Activated CD8-positive, alpha-beta T cell treated with anti-CD3 and anti-CD28 coated beads for 36 hours (primary cell): ENCODE data around the gene VIP. TPM values are rescaled to one million over a fixed set of nuclear protein-coding genes. Genes with fewer than 3 reads are reported as not detected.

ENCODE experiments used
- ATAC-seq: fragments of 200-7000 bp; cut with Tn5 transposase; one replicate; pipeline ENCODE4 v1.10.0; 2021; ENCODE audit warnings: mild to moderate bottlenecking, moderate library complexity
- CTCF ChIA-PET: fragments of 350-600 bp; sonication (Branson Sonifier 250); formaldehyde crosslinking; loops from one replicate; lab custom pipeline; 2021; ENCODE audit warnings: antibody characterized with exemption; lab: Charles Lee
- POLR2A ChIA-PET: fragments of 350-600 bp; sonication (Branson Sonifier 250); formaldehyde crosslinking; loops from one replicate; lab custom pipeline; 2021; ENCODE audit warnings: antibody characterized with exemption; lab: Charles Lee
- DNase-seq: peaks from one replicate; pipeline ENCODE4 v3.0.0-alpha.2; 2020
- H3K27ac Mint-ChIP-seq: one replicate; pipeline ENCODE4 v1.8.0; 2021; ENCODE audit warnings: mild to moderate bottlenecking, mixed read lengths
- H3K27me3 Mint-ChIP-seq: one replicate; pipeline ENCODE4 v1.8.0; 2021; ENCODE audit warnings: mixed read lengths
- H3K36me3 Mint-ChIP-seq: one replicate; pipeline ENCODE4 v1.8.0; 2021; ENCODE audit warnings: low read depth, mixed read lengths
- H3K4me1 Mint-ChIP-seq: one replicate; pipeline ENCODE4 v1.8.0; 2021; ENCODE audit warnings: low read depth, mixed read lengths
- H3K4me3 Mint-ChIP-seq: one replicate; pipeline ENCODE4 v1.8.0; 2021; ENCODE audit warnings: mild to moderate bottlenecking, moderate library complexity, mixed read lengths
- H3K9me3 Mint-ChIP-seq: one replicate; pipeline ENCODE4 v1.8.0; 2021; ENCODE audit warnings: mixed read lengths
- CTCF ChIP-seq: fragments of 200-600 bp; IDR thresholded peaks from one replicate; pipeline ENCODE4 v1.8.0; 2022; ENCODE audit warnings: antibody characterized with exemption, mild to moderate bottlenecking
- intact Hi-C: fragments of 100-400 bp; cut with micrococcal nuclease; formaldehyde crosslinking; loops from one replicate; pipeline ENCODE4 v1.10.0; 2022
- total RNA-seq, 2 experiments: library from RNA; stranded (reverse); gene quantifications; one replicate each; pipeline ENCODE4 v1.2.3, GENCODE V29; 2021

VIP gene
- total RNA-seq, 2 experiments from 2014 or later = not detected

GRCh38 chr6:152771061-152771687, 20.6 kb downstream of the VIP start:
- no peak overlapping the region for H3K4me3 Mint-ChIP-seq
- H3K4me1 Mint-ChIP-seq = no peaks in the 10 kb centered on the region
- no peaks in the 10 kb centered on the region for H3K27me3 Mint-ChIP-seq
- DNase-seq = no peak
- no peak for ATAC-seq
- ChIA-PET POLR2A (no interaction called here), CTCF (no interaction called here)
- no peak for TF ChIP-seq CTCF
- intact Hi-C loops = no loop called here
- no peaks in the 10 kb centered on the region for H3K36me3 Mint-ChIP-seq
- H3K27ac Mint-ChIP-seq = no peak overlapping the region
- no peaks in the 10 kb centered on the region for H3K9me3 Mint-ChIP-seq

GRCh38 chr6:152775428-152775827, 24.8 kb downstream of the VIP start:
- no peak for ATAC-seq
- no peak for TF ChIP-seq CTCF
- H3K9me3 Mint-ChIP-seq = no peaks in the 10 kb centered on the region
- no peaks in the 10 kb centered on the region for H3K4me1 Mint-ChIP-seq
- no peak for DNase-seq
- no peak overlapping the region for H3K4me3 Mint-ChIP-seq
- ChIA-PET POLR2A (no interaction called here), CTCF (no interaction called here)
- intact Hi-C loops = no loop called here
- H3K27ac Mint-ChIP-seq = no peak overlapping the region
- no peaks in the 10 kb centered on the region for H3K36me3 Mint-ChIP-seq
- H3K27me3 Mint-ChIP-seq = no peaks in the 10 kb centered on the region

GRCh38 chr6:152776833-152777232, 26.2 kb downstream of the VIP start:
- intact Hi-C loops = no loop called here
- no peaks in the 10 kb centered on the region for H3K36me3 Mint-ChIP-seq
- no peak overlapping the region for H3K27ac Mint-ChIP-seq
- no peaks in the 10 kb centered on the region for H3K27me3 Mint-ChIP-seq
- TF ChIP-seq CTCF = no peak
- H3K4me3 Mint-ChIP-seq = no peak overlapping the region
- ChIA-PET CTCF (no interaction called here), POLR2A (no interaction called here)
- DNase-seq = no peak
- ATAC-seq = no peak
- no peaks in the 10 kb centered on the region for H3K4me1 Mint-ChIP-seq
- no peaks in the 10 kb centered on the region for H3K9me3 Mint-ChIP-seq

GRCh38 chr6:152783217-152783878, 32.8 kb downstream of the VIP start:
- POLR2A ChIA-PET = no interaction called here

More at GRCh38 chr6:152783217-152783878, 32.8 kb downstream of the VIP start:
- CTCF ChIA-PET = interaction anchor here (1.2 kb wide), 1 partner anchor 26 kb away, joined by 3 read pairs; no protein-coding TSS in a partner anchor
- intact Hi-C loops = no loop called here
- Mint-ChIP-seq H3K27ac (no peak overlapping the region), H3K4me1 (no peaks in the 10 kb centered on the region), H3K4me3 (no peak overlapping the region), H3K9me3 (no peaks in the 10 kb centered on the region), H3K27me3 (no peaks in the 10 kb centered on the region), H3K36me3 (no peaks in the 10 kb centered on the region)
- ATAC-seq (no peak), DNase-seq (no peak)
- TF ChIP-seq CTCF = no peak
